H1 (cell line): ENCODE measurements around the gene FITM1. TPM values are rescaled to one million over a fixed set of nuclear protein-coding genes. Genes with fewer than 3 reads are reported as not detected.

Experiments used
- CHD2 ChIP-seq: IDR thresholded peaks from 2 replicates; pipeline ENCODE4 v1.6.1; 2012; ENCODE audit warnings: low read length, improper control_type of control experiment
- CREB1 ChIP-seq: IDR thresholded peaks from 2 replicates; pipeline ENCODE4 v1.6.1; 2012; ENCODE audit warnings: inconsistent platforms
- CTBP2 ChIP-seq: IDR thresholded peaks from 2 replicates; pipeline ENCODE4 v1.7.0; 2011; ENCODE audit warnings: borderline replicate concordance, mild to moderate bottlenecking, moderate library complexity, mixed read lengths, low read length; ENCODE audit not compliant: insufficient read depth, insufficient read length
- KDM5A ChIP-seq: fragments of 200-600 bp; IDR thresholded peaks from 2 replicates; pipeline ENCODE4 v1.7.1; 2012; ENCODE audit warnings: mild to moderate bottlenecking, low read length, inconsistent platforms, mixed read lengths
- RNF2 ChIP-seq: fragments of 200-900, 300-1000 bp; sonication (generic); IDR thresholded peaks from 2 replicates; pipeline ENCODE4 v1.7.1; 2016; ENCODE audit warnings: borderline replicate concordance, low read depth, mild to moderate bottlenecking, antibody characterized with exemption, low read length; ENCODE audit not compliant: poor library complexity, severe bottlenecking; ENCODE audit errors: missing control alignments
- SIN3A ChIP-seq, 2 experiments: IDR thresholded peaks in 1 of 2; conservative IDR thresholded peaks in 1 of 2; 2 replicates each; pipeline ENCODE4 v1.6.1; 2011 to 2012; ENCODE audit warnings: low read length in 2 of 2, improper control_type of control experiment in 1 of 2, low read depth in 1 of 2, mild to moderate bottlenecking in 1 of 2
- SP1 ChIP-seq: IDR thresholded peaks from 2 replicates; pipeline ENCODE4 v1.6.1; 2011; ENCODE audit warnings: low read depth, low read length
- SP2 ChIP-seq: IDR thresholded peaks from 2 replicates; pipeline ENCODE4 v1.6.1; 2012; ENCODE audit warnings: mild to moderate bottlenecking, low read length, inconsistent platforms
- TBP ChIP-seq: IDR thresholded peaks from 2 replicates; pipeline ENCODE4 v1.6.1; 2011; ENCODE audit warnings: low read depth, low read length, improper control_type of control experiment
- TEAD4 ChIP-seq: IDR thresholded peaks from 2 replicates; pipeline ENCODE4 v1.6.1; 2012; ENCODE audit warnings: low read depth, low read length, inconsistent platforms, mixed read lengths
- polyA plus RNA-seq, 7 experiments: library from polyadenylated mRNA; depleted of rRNA in 3 of 7; stranded (reverse) in 5 of 7; unstranded in 2 of 7; fragments of >200 nt in 5 of 7; fragments of 200-250 nt in 2 of 7; gene quantifications; 1 replicate in 5 of 7; 2 replicates in 1 of 7; 4 replicates in 1 of 7; pipeline versions ENCODE4 v1.2.1 to v1.2.3, GENCODE V29; 2011 to 2013; ENCODE audit warnings: missing spikeins in 2 of 7, mixed read lengths in 2 of 7
- total RNA-seq: library from RNA; stranded (reverse); fragmentation: NEBNext Ultra II Directional; extraction: Animal tissue kit (Norgen Biotek cat#: 25700); gene quantifications from 2 replicates; pipeline ENCODE4 v1.2.1, GENCODE V29; 2021

The FITM1 gene
- total and polyA plus RNA-seq, 2 of the 8 experiments (the other 6 are each of a cell fraction or from before 2014, with no cell fraction given) = 0.53 to 0.76 TPM

GRCh38 chr14:24129410-24129998 is 955 bp upstream of the FITM1 start (continued):
- no peak for TF ChIP-seq SIN3A (conservative IDR thresholded peaks at IDR 0.05 in 1 of 2, IDR thresholded peaks at IDR 0.05 in 1 of 2; ENCODE audit: low read depth in 1 of 2, low read length in 2 of 2)
- no peak for TF ChIP-seq SP2
- TF ChIP-seq SP1 = no peak
- no peak for TF ChIP-seq TBP
- TF ChIP-seq KDM5A = no peak
- TF ChIP-seq TEAD4 = no peak
- TF ChIP-seq CTBP2 = no peak
- no peak for TF ChIP-seq CHD2
- no peak for TF ChIP-seq RNF2
- TF ChIP-seq CREB1 = no peak
- TF ChIP-seq, all 59 proteins: peak for 0
